ENCODE data around the gene COIL. TPM values are rescaled to one million over a fixed set of nuclear protein-coding genes. Genes with fewer than 3 reads are reported as not detected.

The COIL gene
- total and polyA plus RNA-seq, 9 of the 15 experiments (the other 6 are each of a cell fraction or from before 2014, with no cell fraction given): 23.9 to 41.3 (median 28.7) TPM

GRCh38 chr17:56974055-56974454 is 13.2 kb upstream of the COIL start (continued):
- TF ChIP-seq CREBBP (IDR thresholded peaks at IDR 0.05; ENCODE audit: low read depth, low read length) (no peak), HIVEP1 (CRISPR knock-in tag; IDR thresholded peaks at IDR 0.05) (0 out of 2 replicates have a peak, but pooled peaks have one; percentile 43), ZNF717 (CRISPR knock-in tag; IDR thresholded peaks at IDR 0.05) (no peak), MTA3 (IDR thresholded peaks at IDR 0.05; ENCODE audit: borderline replicate concordance) (no peak), ATF4 (CRISPR knock-in tag; IDR thresholded peaks at IDR 0.05) (no peak), ZFP36 (IDR thresholded peaks at IDR 0.05; ENCODE audit: low read depth, low read length, partially characterized antibody) (no peak), POLR2H (tag; IDR thresholded peaks at IDR 0.05; ENCODE audit: low read depth) (no peak), SMARCC2 (IDR thresholded peaks at IDR 0.05; ENCODE audit: low read depth) (no peak), KDM5B (IDR thresholded peaks at IDR 0.05; ENCODE audit: insufficient replicate concordance, low read depth, low read length) (no peak), CBX8 (IDR thresholded peaks at IDR 0.05; ENCODE audit: borderline replicate concordance, extremely low read depth, low read depth, low read length, poor library complexity, severe bottlenecking) (no peak), PATZ1 (CRISPR knock-in tag; IDR thresholded peaks at IDR 0.05; ENCODE audit: borderline replicate concordance) (no peak), CBX5 (IDR thresholded peaks at IDR 0.05; ENCODE audit: borderline replicate concordance, low read depth) (no peak), MEF2A (IDR thresholded peaks at IDR 0.05; ENCODE audit: control insufficient read depth, low read depth, low read length) (no peak), ESRRA (IDR thresholded peaks at IDR 0.05; ENCODE audit: borderline replicate concordance, low read depth) (no peak), ZNF395 (CRISPR knock-in tag; IDR thresholded peaks at IDR 0.05) (peak; percentile 66; the same call in 1 of the 2 replicates), DPF2 (IDR thresholded peaks at IDR 0.05) (no peak), NR2C1 (IDR thresholded peaks at IDR 0.05) (no peak), NR2C1 (tag; IDR thresholded peaks at IDR 0.05) (peak; percentile 74), HNRNPUL1 (IDR thresholded peaks at IDR 0.05; ENCODE audit: low read length) (no peak), SREBF2 (CRISPR knock-in tag; IDR thresholded peaks at IDR 0.05) (no peak), ZNF75A (CRISPR knock-in tag; IDR thresholded peaks at IDR 0.05) (no peak), POLR2A (conservative IDR thresholded peaks at IDR 0.05) (no peak), LARP7 (IDR thresholded peaks at IDR 0.05) (no peak), ZSCAN32 (CRISPR knock-in tag; IDR thresholded peaks at IDR 0.05) (no peak), MCM3 (IDR thresholded peaks at IDR 0.05) (no peak), TAF9B (IDR thresholded peaks at IDR 0.05; ENCODE audit: partially characterized antibody) (no peak), HEY1 (CRISPR knock-in tag; IDR thresholded peaks at IDR 0.05; ENCODE audit: borderline replicate concordance) (no peak), ZC3H4 (CRISPR knock-in tag; IDR thresholded peaks at IDR 0.05; ENCODE audit: borderline replicate concordance) (no peak), HDAC8 (tag; IDR thresholded peaks at IDR 0.05) (peak; percentile 57; the same call in 1 of the 2 replicates)
